ENCODE measurements around the gene PLB1.
A peak's percentile ranks its signal among the peaks of the same experiment; 100 is the strongest.
"Not testable (repeated sequence)": the region's sequence is repeated elsewhere in the genome, so short reads cannot be mapped to it uniquely, and the experiment has no call there.

Gene PLB1

DNA sequence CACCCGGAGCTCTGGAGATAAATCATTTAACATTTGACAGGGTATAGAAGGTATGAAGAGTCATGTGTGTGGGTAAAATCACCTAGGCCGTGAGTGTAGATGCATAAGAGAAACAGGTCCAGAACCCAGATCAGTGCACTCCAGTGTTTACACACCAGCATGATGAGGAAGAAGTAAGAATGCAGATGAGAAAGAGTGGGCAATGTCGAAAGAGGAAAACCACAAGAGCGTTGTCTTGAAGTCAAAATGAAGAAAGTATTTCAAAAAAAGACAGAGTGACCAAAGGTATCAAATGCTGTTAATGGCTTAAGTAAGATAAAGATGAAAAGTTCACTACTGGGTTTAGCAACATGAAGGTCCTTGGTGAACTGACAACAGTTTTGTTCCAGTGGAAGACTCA, 32.0 kb upstream of the PLB1 start:
- DNase-seq (ENCODE audit: low spot score) (no peak), FAIRE-seq (no peak)

DNA sequence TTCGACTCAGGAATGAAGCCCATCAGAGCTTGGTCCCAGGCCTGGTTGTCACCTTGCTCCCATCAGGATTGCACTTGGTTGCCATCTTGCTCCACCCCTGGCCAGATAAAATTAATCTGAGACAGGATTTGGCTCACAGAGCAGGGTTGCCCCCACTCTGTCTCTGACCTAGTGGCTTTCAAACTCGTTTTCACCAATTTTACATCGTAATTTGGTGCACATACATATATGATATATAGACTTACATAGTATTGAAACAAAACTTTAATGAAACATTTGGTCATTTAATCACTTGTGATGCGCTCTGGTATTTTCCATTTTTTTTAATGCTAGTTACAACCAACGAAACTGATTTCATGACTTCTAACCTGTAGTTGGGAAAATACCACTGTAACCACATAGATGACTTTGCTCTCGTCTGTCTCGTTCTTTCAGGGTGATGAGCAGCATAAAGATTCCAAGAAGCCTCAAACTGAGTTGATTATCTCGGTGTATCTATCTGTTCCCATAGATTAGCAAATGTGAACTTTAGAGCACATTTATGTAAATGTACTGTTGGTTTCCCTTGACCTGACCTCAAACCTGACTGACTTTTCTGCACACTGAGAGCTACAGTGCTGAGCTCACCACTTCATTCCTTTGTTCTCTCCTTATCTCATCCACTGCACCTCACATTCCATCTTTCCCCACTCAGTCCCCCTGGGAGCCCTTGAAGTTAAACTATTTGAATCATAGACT, 30.5 kb upstream of the PLB1 start:
- DNase-seq (ENCODE audit: low spot score): no peak
- no peak for FAIRE-seq

DNA sequence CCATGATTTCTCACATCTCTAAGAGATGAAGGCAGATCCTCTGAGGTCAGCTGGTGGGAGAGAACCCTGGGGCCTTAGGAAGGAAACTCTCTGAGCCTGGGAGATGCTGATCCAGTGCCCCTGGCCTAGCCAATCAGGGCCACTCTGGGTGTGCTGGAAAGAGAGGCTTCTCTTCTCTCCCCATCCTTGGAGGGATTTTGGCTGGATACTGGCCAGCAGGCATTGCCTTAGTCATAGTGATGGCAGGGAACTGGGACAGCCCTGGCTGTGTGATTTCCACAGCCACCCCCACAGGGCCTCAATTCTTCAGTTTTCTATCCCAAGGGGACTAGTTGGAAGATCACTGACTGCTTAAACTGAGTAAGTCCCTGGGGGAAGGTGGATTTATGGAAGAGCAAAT, 26.6 kb upstream of the PLB1 start:
- no peak for FAIRE-seq
- peak; percentile 44 for DNase-seq (ENCODE audit: low spot score)

DNA sequence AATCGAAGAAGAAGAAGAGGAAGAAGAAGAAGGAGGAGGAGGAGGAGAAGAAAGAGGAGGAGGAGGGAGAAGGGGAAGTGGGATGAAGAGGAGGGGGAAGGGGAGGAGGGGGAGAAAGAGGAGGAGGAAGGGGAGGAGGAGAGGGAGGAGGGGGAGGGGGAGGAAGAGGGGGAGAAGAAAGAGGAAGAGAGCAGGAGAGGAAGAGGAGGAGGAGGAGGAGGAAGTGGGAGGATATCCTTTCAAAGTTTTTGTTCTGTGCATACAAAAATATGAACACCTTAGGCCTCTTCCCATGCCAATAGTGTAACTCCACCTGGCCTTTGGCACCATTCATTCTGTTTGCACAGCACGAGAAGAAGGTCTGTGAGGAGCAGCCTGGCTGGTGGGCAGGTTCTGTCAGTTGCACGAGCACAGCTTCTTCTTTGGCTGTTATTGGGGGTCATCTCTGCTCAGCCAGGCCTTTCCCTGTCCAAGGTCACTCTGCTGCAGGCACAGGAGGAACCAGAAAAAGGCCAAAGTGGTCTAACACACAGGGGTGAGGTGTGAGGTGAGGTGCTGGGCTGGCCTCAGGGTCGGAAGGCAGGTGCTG, 25.8 kb upstream of the PLB1 start:
- DNase-seq (ENCODE audit: low spot score): no peak
- FAIRE-seq: no peak

DNA sequence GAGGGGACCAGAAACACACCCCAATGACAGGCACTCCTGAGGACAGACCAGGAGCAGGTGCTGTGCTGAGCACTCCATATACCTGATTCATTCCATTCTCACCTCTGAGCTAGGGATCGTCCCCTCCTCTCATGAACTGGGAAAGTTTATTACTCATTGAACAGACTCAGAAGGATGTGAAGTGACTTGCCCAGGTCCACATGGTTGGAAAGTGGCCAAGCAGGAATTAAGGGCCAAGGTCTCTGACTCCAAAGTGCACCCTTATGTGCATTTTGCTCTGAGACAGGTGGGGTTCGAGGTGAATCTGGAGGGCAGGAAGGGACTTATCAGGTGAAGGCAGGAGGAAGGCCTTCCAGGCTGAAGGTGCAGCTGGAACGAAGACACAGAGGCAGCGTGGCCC, 25.1 kb upstream of the PLB1 start:
- DNase-seq (ENCODE audit: low spot score) (no peak), FAIRE-seq (peak; percentile 61)

DNA sequence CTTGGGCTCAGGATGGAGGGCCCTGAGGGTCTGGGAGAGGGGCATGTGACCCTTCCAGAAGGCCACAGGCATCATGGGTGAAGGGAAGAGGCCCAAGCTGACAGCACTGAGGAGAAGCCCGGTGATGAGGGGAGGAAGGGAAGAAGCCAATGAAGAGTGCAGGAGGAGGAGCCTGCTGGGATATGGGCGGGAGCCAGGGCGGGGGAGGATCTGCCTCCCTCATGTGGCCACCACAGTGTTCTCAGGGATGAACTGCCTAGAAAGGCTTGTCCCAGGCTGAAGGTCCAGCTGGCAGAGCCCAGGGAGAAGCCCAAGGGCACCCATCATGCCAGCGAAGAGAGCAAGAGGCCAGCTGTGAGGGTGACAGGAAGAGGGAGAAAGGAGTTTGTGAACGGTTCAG, 24.6 kb upstream of the PLB1 start:
- no peak for FAIRE-seq
- DNase-seq (ENCODE audit: low spot score): no peak

DNA sequence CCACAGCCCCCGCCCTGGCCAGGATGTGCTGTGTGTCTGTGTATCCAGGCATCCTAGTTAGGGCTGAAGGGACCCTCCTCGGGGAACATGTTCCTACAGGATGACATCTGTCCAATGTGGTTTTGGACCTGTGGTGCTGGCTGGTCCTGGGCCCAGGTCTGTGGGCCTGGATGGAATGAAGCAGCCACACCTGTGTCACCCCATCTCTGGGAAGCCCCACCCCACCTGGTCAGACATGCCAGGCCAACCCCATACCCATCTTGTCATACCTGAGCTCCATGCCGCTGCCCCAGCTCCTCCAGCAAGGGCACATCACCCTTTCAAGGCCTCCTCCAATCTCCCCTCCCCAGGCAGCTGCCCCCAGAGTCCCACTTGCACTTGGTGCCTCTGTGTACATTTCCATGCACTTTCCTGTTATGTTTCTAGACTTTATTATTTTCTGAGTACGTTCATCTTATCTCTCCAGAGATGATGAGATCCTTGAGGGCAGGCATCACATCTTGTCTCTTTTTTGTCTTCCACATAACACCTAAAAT, 24.1 kb upstream of the PLB1 start:
- FAIRE-seq (no peak), DNase-seq (ENCODE audit: low spot score) (no peak)

DNA sequence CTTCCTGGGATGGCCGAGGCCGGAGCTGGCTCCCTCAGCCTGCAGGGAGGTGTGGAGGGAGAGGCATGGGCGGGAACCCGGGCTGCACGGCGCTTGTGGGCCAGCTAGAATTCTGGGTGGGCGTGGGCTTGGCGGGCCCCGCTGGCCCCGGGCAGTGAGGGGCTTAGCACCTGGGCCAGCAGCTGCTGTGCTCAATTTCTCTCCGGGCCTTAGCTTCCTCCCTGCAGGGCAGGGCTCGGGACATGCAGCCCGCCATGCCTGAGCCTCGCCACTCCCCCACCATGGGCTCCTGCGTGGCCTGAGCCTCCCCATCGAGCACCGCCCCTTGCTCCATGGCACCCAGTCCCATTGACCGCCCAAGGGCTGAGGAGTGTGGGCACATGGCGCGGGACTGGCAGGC, 23.2 kb upstream of the PLB1 start:
- DNase-seq (ENCODE audit: low spot score); FAIRE-seq: not testable (repeated sequence)

DNA sequence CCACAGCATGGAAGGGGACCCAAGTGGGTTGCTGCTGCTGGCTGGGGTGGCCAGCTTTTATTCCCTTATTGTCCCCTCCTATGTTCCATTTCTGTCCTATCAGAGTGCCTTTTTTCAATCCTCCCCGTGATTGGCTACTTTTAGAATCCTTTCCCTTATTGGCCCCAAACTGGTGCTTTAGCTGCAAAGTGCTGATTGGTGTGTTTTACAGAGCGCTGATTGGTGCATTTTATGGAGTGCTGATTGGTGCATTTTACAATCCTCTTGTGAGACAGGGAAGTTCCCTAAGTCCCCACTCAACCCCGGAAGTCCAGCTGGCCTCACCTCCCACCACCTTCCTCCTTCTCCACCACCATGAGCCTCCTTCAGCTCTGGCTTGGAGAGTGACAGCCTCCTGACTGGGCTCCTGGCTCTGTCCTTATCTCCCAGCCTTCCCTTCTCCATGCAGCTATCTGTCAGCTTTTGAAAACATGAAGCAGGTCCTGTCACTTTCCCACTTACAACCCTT, 20.7 kb upstream of the PLB1 start:
- no peak for FAIRE-seq

DNA sequence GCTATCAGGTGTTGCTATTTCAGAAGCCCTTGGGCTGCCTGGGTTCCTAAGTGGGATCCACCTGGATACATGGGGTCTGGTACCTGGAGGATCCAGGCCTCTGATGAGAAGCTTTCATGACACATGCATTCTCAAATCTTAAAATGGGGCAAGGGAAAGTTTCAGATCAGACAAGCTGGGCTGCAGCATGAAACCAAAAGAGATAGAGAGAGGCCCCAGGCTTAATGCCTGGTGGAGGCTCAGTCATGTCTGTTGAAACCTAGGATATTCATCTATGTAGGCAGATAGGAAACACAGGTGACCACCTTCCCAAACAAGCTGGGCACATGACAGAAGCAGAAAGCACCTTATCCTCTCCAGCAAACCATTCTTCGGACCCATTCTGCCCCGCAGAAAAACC, 18.8 kb upstream of the PLB1 start:
- DNase-seq (ENCODE audit: low spot score) (no peak), FAIRE-seq (no peak)

More for the DNA sequence above, 20.7 kb upstream of the PLB1 start:
- DNase-seq (ENCODE audit: low spot score): no peak

DNA sequence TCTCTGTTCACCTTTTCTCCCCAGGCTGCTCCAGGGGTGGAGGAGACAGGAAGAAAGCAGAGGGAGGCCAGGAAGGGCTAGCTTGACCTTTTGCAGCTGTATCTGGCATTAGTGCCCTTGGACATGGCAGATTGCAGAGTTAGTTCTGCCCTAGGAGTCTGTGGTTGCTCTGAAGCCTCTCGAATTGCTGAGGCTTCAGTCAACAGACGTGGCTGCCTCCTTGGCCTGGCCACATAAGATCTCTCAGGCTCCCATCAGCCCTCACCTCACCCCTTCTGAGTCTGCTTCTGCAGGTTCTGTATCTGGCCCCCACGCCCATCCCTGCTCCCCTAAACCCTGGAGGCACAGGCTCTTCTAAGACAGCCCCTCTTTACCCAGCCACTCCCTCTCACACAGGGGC, 18.2 kb upstream of the PLB1 start:
- DNase-seq (ENCODE audit: low spot score) (no peak), FAIRE-seq (no peak)

DNA sequence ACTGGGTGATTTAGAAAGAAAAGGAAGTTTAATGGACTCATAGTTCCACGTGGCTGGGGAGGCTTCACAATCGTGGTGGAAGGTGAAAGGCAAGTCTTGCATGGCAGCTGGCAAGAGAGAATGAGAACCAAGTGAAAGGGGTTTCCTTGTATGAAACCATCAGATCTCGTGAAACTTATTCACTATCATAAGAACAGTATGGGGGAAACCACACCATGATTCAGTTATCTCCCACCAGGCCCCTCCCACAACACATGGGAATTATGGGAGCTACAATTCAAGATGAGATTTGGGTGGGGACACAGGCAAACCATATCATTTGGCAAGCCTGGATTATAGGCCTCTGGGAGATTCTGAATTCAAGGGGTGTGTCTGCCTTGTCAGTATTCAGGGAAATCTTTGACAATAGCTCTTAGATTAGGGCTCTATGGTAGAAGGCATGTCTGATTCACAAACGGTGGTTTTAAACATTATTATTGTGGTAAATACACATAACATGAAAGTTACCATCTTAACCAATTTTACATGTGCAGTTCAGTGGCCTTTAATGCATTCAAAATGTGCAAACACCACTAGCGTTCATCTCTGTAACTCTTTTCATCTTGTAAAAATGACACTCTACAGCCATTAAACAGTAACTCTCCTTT, 15.3 kb upstream of the PLB1 start:
- no peak for FAIRE-seq
- no peak for DNase-seq (ENCODE audit: low spot score)

DNA sequence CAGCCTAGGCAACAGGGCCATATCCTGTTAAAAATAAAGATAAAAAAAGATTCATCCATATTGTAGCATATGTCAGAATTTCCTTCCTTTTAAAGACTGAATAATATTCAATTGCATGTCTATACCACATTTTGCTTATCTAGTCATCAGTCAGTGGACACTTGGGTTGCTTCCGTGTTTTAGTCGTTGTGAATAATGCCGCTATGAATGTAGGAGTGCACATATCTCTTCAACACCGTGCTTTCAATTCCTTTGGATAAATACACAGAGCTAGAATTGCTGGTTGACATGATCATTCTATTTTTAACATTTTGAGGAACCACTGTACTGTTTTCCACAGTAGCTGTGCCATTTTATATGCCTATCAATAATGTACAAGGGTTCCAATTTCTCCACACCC, 14.0 kb upstream of the PLB1 start:
- FAIRE-seq: no peak
- no peak for DNase-seq (ENCODE audit: low spot score)

DNA sequence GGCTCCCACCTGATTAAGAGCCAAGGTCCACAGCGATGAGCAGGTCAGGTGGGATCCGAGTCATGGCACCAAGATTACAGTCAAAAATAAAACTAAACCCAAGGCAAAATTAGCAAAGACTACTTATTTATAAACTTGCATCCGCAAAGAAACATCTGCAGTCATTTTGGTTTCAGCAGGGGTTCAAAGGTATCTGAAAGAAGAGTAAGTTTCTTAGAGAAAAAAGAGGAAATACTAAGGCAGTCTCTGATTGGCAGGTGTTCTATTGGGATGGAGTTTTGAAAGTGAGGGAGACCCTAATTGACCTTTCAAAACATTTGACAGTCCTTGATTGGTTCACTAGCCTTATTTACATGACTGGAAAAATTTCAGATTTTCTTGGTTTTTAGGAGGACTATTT, 11.0 kb upstream of the PLB1 start:
- DNase-seq (ENCODE audit: low spot score): no peak

DNA sequence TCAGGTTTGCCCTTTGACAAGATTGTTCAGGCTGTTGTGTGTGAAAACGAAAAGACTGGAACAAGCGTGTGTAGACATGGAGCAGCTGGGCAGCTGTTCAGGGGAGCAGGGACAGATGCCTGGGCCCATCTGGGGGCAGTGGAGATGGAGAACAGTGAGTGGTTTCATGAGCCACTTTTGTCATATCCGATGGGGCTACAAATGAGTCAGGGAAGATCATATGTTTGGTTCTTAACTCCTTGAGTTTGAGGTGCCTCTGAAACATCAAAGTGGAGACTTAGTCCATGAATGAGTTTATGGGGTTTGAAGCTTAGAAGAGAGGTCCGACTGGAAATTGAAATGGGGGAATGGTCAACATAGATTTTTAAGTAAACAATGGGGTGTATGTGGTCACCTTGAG, 9.3 kb upstream of the PLB1 start:
- no peak for FAIRE-seq
- no peak for DNase-seq (ENCODE audit: low spot score)

More for the DNA sequence above, 11.0 kb upstream of the PLB1 start:
- FAIRE-seq: no peak

DNA sequence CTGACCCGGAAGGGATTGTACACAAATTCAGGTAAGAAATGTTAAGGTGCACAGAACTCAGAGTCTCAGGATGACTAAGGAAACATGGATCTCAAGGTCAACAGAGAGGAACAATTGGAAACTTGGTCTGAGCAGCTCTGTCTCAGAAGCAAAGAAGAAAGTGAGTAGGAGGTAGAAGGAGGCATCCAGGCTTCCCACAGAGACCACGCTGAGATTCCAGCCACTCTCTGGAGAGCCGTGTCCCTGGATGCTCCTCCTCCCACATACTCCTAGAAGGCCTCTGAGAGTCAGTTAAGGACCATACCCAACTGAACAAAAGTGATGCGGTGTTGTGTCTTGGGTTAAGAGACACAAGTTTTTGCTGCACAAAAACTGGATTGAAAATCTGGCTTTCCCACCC, 8.6 kb upstream of the PLB1 start:
- no peak for FAIRE-seq
- DNase-seq (ENCODE audit: low spot score): no peak

DNA sequence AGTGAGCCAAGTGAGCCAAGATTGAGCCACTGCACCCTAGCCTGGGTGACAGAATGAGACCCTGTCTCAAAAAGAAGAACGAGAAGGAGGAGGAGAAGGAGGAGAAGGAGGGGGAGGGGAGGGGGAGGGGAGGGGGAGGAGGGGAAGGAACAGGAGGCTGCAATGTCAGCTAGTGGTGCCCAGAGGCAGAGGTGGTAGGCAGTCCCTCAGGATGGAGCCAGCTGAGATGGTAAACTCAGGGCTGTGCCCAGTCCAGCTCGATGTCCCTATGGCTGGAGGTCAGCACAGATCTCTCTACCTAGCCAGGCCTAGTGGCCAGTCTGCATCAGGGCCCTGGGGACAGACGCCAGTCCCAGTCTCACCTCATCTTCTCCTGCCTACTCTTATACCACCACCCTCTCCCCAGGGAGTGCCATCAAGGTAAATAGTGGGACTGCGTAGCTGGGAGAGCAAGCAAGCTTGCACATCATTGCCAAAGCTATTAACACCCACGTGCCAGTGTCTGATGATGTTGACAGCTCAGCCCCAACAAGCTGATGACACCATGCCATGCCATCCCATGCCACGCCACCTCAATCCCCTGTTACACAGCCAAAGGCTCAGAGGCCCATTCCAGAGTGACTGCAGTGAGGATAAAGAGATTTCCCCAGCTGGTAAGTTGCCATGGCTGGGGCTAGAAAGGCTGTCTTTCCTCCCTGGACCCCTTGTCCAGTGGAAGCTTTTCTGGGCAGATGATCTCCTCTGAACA, 7.6 kb upstream of the PLB1 start:
- FAIRE-seq (no peak), DNase-seq (ENCODE audit: low spot score) (no peak)

DNA sequence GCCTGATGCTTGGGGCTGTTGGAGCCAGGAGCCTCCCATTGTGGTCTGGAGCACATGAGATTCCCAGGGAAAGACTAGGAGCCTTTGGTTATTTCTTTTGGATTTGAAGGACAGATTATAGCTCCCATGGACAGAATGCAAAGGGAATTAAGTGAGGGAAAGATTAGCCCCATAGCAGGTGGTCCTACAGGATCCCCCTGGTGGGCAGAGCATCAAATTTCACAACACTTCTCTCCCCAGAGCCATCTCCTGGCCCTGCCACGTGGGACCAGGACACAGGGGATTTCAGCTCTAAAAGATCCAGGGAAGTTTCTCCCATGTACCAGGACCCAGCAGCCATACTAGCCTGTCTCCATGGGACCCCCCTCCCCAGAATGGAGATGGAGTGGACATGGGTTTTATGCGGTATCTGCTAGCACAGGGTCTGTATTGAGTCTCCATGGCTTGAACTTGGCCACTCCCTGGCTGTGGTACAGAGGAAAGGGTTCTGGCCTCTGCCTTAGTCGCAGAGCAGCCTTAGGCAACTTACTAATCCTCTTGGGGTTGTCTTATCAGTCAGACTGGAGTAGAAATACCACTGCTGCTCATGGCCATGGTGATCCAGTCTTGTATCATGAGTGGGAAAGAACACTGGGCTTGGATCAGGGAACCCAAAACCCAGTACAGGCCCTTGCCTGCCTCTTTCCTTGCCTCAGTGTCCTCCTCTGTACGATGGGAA, 6.8 kb upstream of the PLB1 start:
- DNase-seq (ENCODE audit: low spot score): no peak

DNA sequence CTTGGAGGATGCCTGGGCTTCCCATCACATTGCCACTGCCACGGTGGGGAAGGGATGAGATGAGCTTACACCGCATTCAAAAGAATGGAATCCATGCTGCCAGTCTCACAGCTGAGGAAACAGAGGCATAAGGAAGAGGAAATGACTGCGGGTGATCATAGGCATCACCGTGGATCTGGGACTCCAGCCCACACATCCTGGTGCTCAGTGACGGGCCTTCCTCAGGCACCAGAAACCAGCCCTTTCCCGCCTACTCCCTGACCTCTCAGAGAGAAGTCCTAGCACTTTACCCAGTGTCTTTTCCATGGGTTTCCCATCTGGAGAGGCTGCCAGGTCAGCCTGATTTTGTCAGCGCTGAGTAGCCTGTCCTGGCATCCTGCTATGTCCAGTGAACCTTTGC, 5.3 kb upstream of the PLB1 start:
- no peak for FAIRE-seq
- DNase-seq (ENCODE audit: low spot score): no peak

More for the DNA sequence above, 6.8 kb upstream of the PLB1 start:
- FAIRE-seq: no peak

DNA sequence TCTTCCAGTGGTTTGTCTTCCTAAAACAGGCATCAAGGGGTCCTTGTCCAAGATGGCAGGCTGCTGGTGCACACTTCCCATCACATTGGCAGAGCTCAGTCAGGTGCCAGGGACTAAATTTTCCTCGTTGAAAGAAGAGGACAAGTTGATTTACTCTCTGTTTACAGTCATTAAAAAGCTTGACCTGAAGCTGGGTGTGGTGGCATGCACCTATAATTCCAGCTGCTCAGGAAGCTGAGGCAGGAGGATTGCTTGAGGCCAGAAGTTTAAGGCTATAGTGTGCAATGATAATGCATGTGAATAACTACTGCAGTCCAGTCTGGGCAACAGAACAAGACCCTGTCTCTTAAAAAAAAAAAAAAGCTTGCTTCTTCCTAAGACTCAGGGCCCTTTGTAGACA, 3.6 kb upstream of the PLB1 start:
- DNase-seq (ENCODE audit: low spot score): no peak
- no peak for FAIRE-seq

DNA sequence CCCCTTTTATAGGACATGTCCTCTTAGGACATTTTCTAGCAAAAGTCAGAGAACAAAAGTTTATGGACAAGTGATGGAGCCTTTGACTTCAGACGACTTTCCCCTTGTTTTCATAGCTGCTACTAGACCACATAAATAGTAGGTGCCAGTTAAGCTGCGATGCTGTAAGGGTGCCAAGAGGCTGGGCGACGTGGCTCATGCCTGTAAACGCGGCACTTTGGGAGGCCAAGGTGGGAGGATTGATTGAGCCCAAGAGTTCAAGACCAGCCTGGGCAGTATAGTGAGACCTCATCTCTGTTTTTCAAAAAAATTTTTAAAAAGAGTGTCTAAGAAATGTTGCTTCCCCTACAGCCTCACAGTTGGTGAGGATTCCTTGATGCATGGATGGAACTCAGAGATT, 2.2 kb upstream of the PLB1 start:
- no peak for DNase-seq (ENCODE audit: low spot score)
- FAIRE-seq: no peak

Measured in urothelium cell line (cell line).